Measurements from ENCODE around the gene ITGB3BP.
"Not testable (repeated sequence)": the region's sequence is repeated elsewhere in the genome, so short reads cannot be mapped to it uniquely, and the experiment has no call there.

The ITGB3BP gene

GRCh38 chr1:63522891-63523728, at the start of gene ITGB3BP, which contains the start of gene EFCAB7:
Gene ITGB3BP, minus strand, starts transcription at chr1:63523225. Its CDS starts 92 bp downstream, at chr1:63523133.
Gene EFCAB7, plus strand, starts transcription at chr1:63523525. Its CDS starts 2,048 bp downstream, at chr1:63525573.
- DNase-seq (ENCODE audit: low spot score): peak; percentile 88

- not testable (repeated sequence) for DNase-seq (ENCODE audit: low spot score)
Measured at GRCh38 chr1:63572686-63573085, 49.7 kb upstream of the ITGB3BP start.

GRCh38 chr1:63569640-63570316, 46.8 kb upstream of the ITGB3BP start:
- no peak for DNase-seq (ENCODE audit: low spot score)

- no peak for DNase-seq (ENCODE audit: low spot score)
Measured at GRCh38 chr1:63569068-63569467, 46.0 kb upstream of the ITGB3BP start.

GRCh38 chr1:63563745-63564144, 40.7 kb upstream of the ITGB3BP start:
- no peak for DNase-seq (ENCODE audit: low spot score)

- DNase-seq (ENCODE audit: low spot score): no peak
Measured at GRCh38 chr1:63559357-63559756, 36.3 kb upstream of the ITGB3BP start.

GRCh38 chr1:63557365-63557987, 34.5 kb upstream of the ITGB3BP start:
- peak; percentile 12 for DNase-seq (ENCODE audit: low spot score)

GRCh38 chr1:63555480-63555879, 32.5 kb upstream of the ITGB3BP start:
- no peak for DNase-seq (ENCODE audit: low spot score)

- DNase-seq (ENCODE audit: low spot score): no peak
Measured at GRCh38 chr1:63548877-63549276, 25.9 kb upstream of the ITGB3BP start.

- DNase-seq (ENCODE audit: low spot score): no peak
Measured at GRCh38 chr1:63548303-63548702, 25.3 kb upstream of the ITGB3BP start.

- no peak for DNase-seq (ENCODE audit: low spot score)
Measured at GRCh38 chr1:63547621-63548294, 24.7 kb upstream of the ITGB3BP start.

- no peak for DNase-seq (ENCODE audit: low spot score)
Measured at GRCh38 chr1:63545780-63546179, 22.8 kb upstream of the ITGB3BP start.

- DNase-seq (ENCODE audit: low spot score): no peak
Measured at GRCh38 chr1:63537940-63538339, 14.9 kb upstream of the ITGB3BP start.

- no peak for DNase-seq (ENCODE audit: low spot score)
Measured at GRCh38 chr1:63537006-63537405, 14.0 kb upstream of the ITGB3BP start.

- no peak for DNase-seq (ENCODE audit: low spot score)
Measured at GRCh38 chr1:63534406-63534805, 11.4 kb upstream of the ITGB3BP start.

GRCh38 chr1:63533931-63534330, 10.9 kb upstream of the ITGB3BP start:
- DNase-seq (ENCODE audit: low spot score): no peak

- DNase-seq (ENCODE audit: low spot score): no peak
Measured at GRCh38 chr1:63532727-63533126, 9.7 kb upstream of the ITGB3BP start.

- no peak for DNase-seq (ENCODE audit: low spot score)
Measured at GRCh38 chr1:63524201-63524600, 1.2 kb upstream of the ITGB3BP start.

- DNase-seq (ENCODE audit: low spot score): no peak
Measured at GRCh38 chr1:63523738-63524137, 713 bp upstream of the ITGB3BP start.

GRCh38 chr1:63516629-63517028, 6.4 kb downstream of the ITGB3BP start:
- no peak for DNase-seq (ENCODE audit: low spot score)

- DNase-seq (ENCODE audit: low spot score): no peak
Measured at GRCh38 chr1:63512584-63512983, 10.4 kb downstream of the ITGB3BP start.

GRCh38 chr1:63509718-63510117, 13.3 kb downstream of the ITGB3BP start:
- DNase-seq (ENCODE audit: low spot score): no peak
